NT2/D1 (cell line): ENCODE results near the gene DAPP1.

Source experiments
- SUZ12 ChIP-seq: IDR thresholded peaks from 2 replicates; pipeline ENCODE4 v1.6.1; 2011; ENCODE audit not compliant: insufficient read length, insufficient read depth; ENCODE audit errors: extremely low read depth
- YY1 ChIP-seq: IDR thresholded peaks from 2 replicates; pipeline ENCODE4 v1.6.1; 2011; ENCODE audit not compliant: insufficient read length, insufficient read depth

DNA sequence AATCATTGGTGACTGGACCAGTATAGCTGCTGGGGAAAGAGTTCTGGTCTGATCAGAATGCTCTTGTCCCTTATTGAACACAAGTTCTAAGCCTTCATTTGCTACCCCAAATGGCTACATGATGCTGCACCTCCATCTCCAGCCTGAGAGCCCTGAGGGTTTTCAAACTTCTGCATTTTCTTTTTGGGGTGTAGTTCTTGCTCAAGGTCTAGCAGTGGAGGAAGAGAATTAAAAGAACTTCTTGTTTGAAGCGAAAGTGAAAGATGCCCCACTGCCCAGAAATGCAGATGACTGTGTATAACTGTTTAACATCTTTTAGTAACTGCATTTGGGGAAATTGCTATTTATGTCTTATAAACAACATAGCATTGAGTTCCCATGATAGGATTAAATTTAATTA lies 39.1 kb downstream of the DAPP1 start:
- TF ChIP-seq SUZ12 (no peak), YY1 (no peak)
